Loucy (cell line): ENCODE data around the gene E2F8.

Source experiments
- EZH2phosphoT487 ChIP-seq: fragments of 200-600 bp; IDR thresholded peaks from 2 replicates; pipeline ENCODE4 v1.6.1; 2018; ENCODE audit warnings: antibody characterized with exemption, mild to moderate bottlenecking, moderate library complexity, borderline replicate concordance
- TF ChIP-seq, protein P1 (sequence below): fragments of 200-600 bp; sonication (generic); conservative IDR thresholded peaks from 2 replicates; pipeline ENCODE4 v1.5.1; 2014; ENCODE audit warnings: mild to moderate bottlenecking, antibody characterized with exemption, low read length

DNA sequence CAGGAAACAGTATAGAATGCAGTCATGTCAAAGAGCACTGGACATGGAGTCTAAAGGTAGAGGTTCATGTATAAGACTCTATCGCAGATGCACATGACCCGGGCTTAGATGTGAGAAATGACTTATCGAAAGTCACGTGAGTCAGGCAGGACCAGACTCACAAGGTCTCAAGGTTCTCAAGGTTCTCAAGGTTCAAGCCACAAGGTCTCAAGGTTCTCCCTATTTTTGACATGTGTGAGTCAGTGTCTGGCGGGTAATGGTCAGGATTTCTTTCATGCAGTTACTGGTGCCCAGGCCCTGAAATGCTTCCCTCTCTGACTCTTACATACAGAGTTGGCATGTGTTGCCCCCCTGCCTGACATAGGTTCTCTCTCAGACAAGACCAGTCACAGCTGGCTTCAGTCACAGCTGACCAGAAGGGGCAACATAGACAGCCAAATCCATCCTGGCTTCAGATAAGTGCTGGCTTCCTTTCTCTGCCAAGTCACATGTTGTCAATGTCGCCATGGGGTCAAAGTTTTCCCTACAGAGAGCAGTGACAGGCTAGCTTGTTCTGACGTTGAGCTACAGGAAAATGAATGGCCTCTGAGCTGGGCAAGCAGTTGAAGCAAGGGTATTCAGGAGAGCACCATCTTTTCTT, 49.1 kb downstream of the E2F8 start:
- no peak for TF ChIP-seq EZH2phosphoT487
- TF ChIP-seq, protein P1, sequence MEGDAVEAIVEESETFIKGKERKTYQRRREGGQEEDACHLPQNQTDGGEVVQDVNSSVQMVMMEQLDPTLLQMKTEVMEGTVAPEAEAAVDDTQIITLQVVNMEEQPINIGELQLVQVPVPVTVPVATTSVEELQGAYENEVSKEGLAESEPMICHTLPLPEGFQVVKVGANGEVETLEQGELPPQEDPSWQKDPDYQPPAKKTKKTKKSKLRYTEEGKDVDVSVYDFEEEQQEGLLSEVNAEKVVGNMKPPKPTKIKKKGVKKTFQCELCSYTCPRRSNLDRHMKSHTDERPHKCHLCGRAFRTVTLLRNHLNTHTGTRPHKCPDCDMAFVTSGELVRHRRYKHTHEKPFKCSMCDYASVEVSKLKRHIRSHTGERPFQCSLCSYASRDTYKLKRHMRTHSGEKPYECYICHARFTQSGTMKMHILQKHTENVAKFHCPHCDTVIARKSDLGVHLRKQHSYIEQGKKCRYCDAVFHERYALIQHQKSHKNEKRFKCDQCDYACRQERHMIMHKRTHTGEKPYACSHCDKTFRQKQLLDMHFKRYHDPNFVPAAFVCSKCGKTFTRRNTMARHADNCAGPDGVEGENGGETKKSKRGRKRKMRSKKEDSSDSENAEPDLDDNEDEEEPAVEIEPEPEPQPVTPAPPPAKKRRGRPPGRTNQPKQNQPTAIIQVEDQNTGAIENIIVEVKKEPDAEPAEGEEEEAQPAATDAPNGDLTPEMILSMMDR: no peak
